Muscle of leg (tissue), 11 donors: Measurements from ENCODE around the gene LYRM1. TPM values are rescaled to one million over a fixed set of nuclear protein-coding genes. Genes with fewer than 3 reads are reported as not detected.
"Not testable (repeated sequence)": the region's sequence is repeated elsewhere in the genome, so short reads cannot be mapped to it uniquely, and the experiment has no call there.

Experiments
- DNase-seq: peaks from one replicate; pipeline ENCODE4 v3.0.0; 2013
- H3K27ac ChIP-seq: one replicate; pipeline ENCODE4 v1.5.1; 2013; ENCODE audit warnings: mild to moderate bottlenecking, low read length, control low read depth
- H3K27me3 ChIP-seq: one replicate; pipeline ENCODE4 v1.6.1; 2013; ENCODE audit warnings: low read length; ENCODE audit not compliant: control insufficient read depth, insufficient read depth
- H3K36me3 ChIP-seq: one replicate; pipeline ENCODE4 v1.6.1; 2013; ENCODE audit warnings: low read length; ENCODE audit not compliant: control insufficient read depth, insufficient read depth
- H3K4me1 ChIP-seq: one replicate; pipeline ENCODE4 v1.6.1; 2013; ENCODE audit warnings: low read length; ENCODE audit not compliant: control insufficient read depth, insufficient read depth
- H3K4me3 ChIP-seq: one replicate; pipeline ENCODE4 v1.5.1; 2013; ENCODE audit warnings: low read length, control low read depth
- H3K9me3 ChIP-seq: replicated peaks from 2 replicates; pipeline ENCODE4 v1.6.1; 2013; ENCODE audit warnings: low read depth, low read length; ENCODE audit not compliant: control insufficient read depth
- WGBS: methylation state at CpG from one replicate; pipeline ENCODE4 v1.1.5; 2013; ENCODE audit warnings: missing lambda C conversion rate; ENCODE audit not compliant: insufficient coverage; 5-methylcytosine and 5-hydroxymethylcytosine counted together
- polyA plus RNA-seq, 8 donors: library from polyadenylated mRNA; unstranded; fragments of 120-200 nt; gene quantifications; one replicate each; pipeline versions ENCODE4 v1.2.1 to v1.2.3, GENCODE V29; 2013; ENCODE audit warnings: inconsistent platforms in 1 of 8, low replicate concordance in 1 of 8; ENCODE audit not compliant: insufficient read length in 8 of 8, insufficient read depth in 1 of 8
- total RNA-seq: library from RNA; stranded (reverse); fragments of 120-200 nt; gene quantifications from one replicate; pipeline ENCODE4 v1.2.4, GENCODE V29; 2013

The LYRM1 gene
- total and polyA plus RNA-seq, 9 donors, result 17.1 to 22.8 (median 20.5) TPM

DNA sequence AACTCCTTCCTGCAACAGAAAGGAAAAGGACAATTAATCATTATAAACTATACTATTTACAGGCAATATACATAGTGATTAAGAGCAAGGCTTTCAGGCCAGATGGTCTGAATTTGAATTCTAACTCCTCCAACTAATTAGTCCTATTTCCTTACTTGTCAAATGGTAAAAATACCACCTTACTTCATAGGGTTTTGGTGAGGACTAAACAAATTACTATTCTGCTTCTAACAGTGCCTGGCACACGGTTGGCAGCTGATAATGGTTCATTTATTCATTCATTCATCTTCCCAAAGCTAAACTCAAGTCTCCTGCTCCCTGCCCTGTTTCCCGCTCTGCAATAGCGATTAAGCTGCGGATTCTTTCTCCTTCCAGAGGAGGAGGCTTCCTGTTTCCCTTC, 40.2 kb upstream of the LYRM1 start:
- no peak overlapping the region for H3K4me3 ChIP-seq
- peak; percentile 45 for DNase-seq
- H3K27ac ChIP-seq, result peak overlapping the region; percentile 65
- WGBS, result no CpG with 5 or more reads among the region's 4 CpGs
- H3K4me1 ChIP-seq, result peaks cover 11% of the 10 kb centered on the region
- peaks cover 31% of the 10 kb centered on the region for H3K36me3 ChIP-seq
- H3K9me3 ChIP-seq, result no peaks in the 10 kb centered on the region
- no peaks in the 10 kb centered on the region for H3K27me3 ChIP-seq

DNA sequence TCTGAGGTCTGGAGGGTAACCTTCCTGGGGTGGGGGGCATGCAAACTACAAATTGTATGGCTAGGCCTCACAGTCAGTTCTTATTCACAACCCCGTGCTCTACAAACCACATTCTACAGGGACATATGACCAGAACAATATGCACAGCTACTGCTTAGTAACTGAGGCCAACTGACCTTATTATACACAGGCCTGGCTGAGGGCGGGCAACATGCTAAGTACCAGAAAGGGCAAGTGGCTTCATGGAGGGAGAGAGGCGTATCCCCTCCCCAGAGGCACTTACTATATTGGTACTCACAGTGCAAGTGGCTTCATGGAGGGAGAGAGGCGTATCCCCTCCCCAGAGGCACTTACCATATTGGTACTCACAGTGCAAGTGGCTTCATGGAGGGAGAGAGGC, 39.6 kb upstream of the LYRM1 start:
- Histone ChIP-seq H3K4me1 (peaks cover 14% of the 10 kb centered on the region), H3K36me3 (peaks cover 28% of the 10 kb centered on the region), H3K27ac (peak overlapping the region; percentile 65)
- no CpG with 5 or more reads among the region's 4 CpGs for WGBS
- H3K27me3 ChIP-seq, H3K9me3 ChIP-seq, DNase-seq, H3K4me3 ChIP-seq: not testable (repeated sequence)

DNA sequence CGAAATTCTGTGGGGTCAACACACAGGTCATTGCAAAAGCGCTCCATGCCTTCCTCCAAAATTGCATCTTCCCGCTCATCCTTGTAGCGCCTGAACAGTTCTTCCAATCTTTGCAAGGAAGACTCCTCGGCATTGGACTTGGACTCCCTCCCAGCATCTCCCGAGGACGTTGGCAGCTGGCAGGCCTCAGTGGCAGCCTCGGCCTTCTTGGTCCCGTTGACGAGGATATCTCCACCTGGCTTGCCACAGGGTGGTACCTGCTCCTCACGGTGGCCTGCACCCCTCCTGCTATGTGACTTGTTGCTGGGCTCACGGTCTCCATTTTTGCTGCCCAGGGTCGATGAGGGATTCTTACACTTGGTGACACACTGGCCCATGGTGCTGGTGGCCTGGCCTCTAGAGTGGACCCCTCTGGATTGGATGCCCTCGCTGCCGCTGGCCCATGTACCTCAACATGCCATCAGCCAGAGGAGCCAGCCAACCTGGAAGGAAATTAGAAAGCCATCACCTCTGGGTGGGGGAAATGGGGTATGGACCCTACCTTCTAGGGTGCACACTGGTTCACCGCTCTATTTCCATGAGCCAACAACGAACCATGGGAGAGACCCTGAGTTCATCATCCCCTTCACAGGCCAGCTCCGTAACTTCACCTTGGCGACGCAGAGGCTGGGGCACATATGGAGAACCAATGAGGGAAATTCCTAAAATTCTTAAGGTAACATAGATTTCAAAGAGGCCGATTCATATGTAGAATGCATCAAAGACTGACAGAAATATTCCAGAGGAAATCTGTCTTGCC, 38.2 kb upstream of the LYRM1 start:
- H3K4me1 ChIP-seq, result peaks cover 26% of the 10 kb centered on the region
- H3K9me3 ChIP-seq, result no peaks in the 10 kb centered on the region
- H3K36me3 ChIP-seq, result peaks cover 21% of the 10 kb centered on the region
- no peaks in the 10 kb centered on the region for H3K27me3 ChIP-seq
- DNase-seq, result peak; percentile 66
- 92% methylated on average over 13 of the region's 21 CpGs for WGBS
- H3K4me3 ChIP-seq, result no peak overlapping the region
- peak overlapping the region; percentile 20 for H3K27ac ChIP-seq

DNA sequence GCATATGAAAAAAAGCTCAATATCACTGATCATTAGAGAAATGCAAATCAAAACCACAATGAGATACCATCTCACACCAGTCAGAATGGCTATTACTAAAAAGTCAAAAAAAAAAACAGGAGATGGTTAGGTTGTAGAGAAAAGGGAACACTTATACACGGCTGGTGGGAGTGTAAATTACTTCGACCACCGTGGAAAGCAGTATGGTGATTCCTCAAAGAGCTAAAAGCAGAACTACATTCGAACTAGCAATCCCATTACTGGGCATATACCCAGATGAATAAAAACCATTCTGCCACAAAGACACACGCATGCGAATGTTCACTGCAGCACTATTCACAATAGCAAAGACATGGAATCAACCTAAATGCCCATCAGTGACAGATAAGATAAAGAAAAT, 36.2 kb upstream of the LYRM1 start:
- not testable (repeated sequence) for H3K4me3 ChIP-seq, H3K27ac ChIP-seq, DNase-seq, H3K9me3 ChIP-seq, H3K27me3 ChIP-seq
- Histone ChIP-seq H3K36me3 (peaks cover 16% of the 10 kb centered on the region), H3K4me1 (peaks cover 36% of the 10 kb centered on the region)
- WGBS, result 100% methylated on average over 1 of the region's 6 CpGs

DNA sequence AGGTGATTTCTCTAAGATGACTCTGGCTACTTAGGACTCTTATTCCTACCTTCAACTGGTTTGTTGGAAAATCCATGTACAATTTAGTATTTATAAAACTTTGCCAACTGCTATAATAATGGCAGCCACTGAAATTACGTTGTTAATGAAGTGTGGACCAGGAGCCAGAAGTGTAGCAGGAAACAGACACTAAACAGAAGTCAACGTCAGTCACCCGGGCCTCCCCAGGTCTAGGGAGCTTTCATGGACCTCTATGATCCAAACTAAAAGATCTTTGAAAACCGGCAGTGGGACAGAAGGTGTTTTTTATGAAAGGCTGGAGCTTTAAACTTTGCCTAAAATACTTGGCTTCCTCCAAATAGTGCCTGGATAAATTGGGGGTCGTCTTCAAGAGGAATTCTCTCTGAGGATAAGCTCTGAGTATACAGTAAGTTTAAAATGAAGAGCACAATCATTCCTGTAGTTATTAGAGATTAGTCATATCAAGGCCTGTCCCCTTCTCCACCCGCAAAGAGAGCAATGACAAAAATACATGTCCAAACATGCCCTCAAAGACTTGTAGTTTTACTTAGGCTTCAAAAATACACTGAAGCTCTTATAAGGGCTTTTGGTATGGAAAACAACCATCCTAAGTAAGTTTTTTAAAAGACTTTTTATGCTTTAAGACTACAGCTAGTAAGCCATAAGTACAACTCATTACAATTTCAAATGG, 35.0 kb upstream of the LYRM1 start:
- no peak overlapping the region for H3K27ac ChIP-seq
- H3K4me3 ChIP-seq, result no peak overlapping the region
- DNase-seq, result no peak
- H3K4me1 ChIP-seq, result peaks cover 35% of the 10 kb centered on the region
- H3K36me3 ChIP-seq, result peaks cover 10% of the 10 kb centered on the region
- no peaks in the 10 kb centered on the region for H3K27me3 ChIP-seq
- no peaks in the 10 kb centered on the region for H3K9me3 ChIP-seq
- 79% methylated on average over 2 of the region's 6 CpGs for WGBS

DNA sequence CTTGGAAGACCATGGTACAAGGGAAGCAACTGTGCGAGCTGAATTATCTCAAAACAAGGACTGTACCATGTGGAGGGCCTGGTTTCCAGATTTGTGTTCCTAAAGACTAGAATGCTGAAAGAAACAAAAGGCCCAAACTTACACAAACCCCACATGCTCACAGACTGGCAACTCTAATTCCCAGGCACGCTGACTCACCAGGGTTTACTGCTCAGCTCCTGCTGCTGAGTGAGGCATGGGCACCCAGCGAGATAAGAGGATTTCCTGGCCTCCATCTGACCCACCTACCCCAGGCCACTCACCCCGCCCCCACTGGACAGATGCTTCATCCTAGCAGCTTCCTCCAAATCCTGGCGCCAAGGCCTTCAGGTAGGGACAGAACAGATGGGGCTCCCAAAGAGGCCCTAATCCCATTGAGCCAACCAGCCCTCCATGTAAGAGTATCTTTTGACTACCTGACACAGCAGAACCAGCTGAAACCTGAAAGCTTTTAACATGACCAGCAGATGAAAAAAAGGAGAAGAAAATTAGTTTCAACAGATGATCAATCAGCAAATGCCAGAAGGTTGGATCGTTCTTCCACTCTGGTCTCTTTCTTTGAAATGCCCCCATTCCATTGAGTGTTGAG, 34.3 kb upstream of the LYRM1 start:
- 77% methylated on average over 3 of the region's 6 CpGs for WGBS
- no peak overlapping the region for H3K4me3 ChIP-seq
- H3K27me3 ChIP-seq, result no peaks in the 10 kb centered on the region
- H3K4me1 ChIP-seq, result peaks cover 37% of the 10 kb centered on the region
- peaks cover 10% of the 10 kb centered on the region for H3K36me3 ChIP-seq
- H3K9me3 ChIP-seq, result no peaks in the 10 kb centered on the region
- no peak overlapping the region for H3K27ac ChIP-seq
- no peak for DNase-seq

DNA sequence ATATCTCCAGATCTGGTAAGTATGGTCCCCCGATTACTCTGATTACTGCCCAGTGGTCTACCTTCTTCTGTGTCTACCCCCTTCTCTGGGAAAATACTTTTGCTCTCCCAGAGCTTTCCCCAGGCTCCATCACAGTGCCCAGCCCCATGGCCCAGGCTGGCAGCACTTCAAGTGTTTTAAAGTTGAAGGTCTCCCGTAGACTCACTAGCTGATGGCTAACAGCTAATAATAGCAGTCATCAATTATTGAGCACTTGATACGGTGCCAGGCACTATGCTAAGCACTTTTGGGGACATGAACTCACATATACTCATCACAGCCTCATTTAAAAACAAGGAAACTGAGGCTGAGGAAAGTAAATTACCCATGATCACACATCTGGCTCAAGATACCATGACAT, 33.8 kb upstream of the LYRM1 start:
- WGBS, result 100% methylated on average over 2 of the region's 3 CpGs
- Histone ChIP-seq H3K36me3 (peaks cover 7% of the 10 kb centered on the region), H3K4me1 (peaks cover 36% of the 10 kb centered on the region), H3K9me3 (no peaks in the 10 kb centered on the region), H3K4me3 (no peak overlapping the region), H3K27ac (no peak overlapping the region), H3K27me3 (no peaks in the 10 kb centered on the region)
- DNase-seq, result no peak

DNA sequence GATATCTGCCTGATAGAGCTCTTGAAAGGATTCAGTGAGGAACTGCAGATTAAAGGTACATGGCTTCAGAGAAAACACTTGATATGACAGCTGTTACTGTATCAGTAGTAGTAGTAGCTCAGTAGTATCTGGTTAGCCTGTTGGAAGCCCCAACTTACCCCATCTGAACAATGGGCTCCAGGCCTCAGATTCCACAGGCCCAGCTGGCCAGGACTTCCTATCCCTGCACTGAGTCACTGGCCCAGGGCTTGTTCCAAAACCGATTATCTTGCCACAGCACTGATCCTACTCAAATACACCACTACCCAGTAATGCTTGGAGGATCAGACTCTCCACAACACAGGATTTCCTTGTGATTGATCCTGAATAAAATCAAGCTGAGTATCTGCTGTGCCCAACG, 33.0 kb upstream of the LYRM1 start:
- H3K4me3 ChIP-seq, result no peak overlapping the region
- H3K9me3 ChIP-seq, result no peaks in the 10 kb centered on the region
- H3K27ac ChIP-seq, result no peak overlapping the region
- H3K4me1 ChIP-seq, result peaks cover 32% of the 10 kb centered on the region
- no peak for DNase-seq
- no peaks in the 10 kb centered on the region for H3K36me3 ChIP-seq
- no peaks in the 10 kb centered on the region for H3K27me3 ChIP-seq
- WGBS, result 86% methylated on average over 2 of the region's 2 CpGs

DNA sequence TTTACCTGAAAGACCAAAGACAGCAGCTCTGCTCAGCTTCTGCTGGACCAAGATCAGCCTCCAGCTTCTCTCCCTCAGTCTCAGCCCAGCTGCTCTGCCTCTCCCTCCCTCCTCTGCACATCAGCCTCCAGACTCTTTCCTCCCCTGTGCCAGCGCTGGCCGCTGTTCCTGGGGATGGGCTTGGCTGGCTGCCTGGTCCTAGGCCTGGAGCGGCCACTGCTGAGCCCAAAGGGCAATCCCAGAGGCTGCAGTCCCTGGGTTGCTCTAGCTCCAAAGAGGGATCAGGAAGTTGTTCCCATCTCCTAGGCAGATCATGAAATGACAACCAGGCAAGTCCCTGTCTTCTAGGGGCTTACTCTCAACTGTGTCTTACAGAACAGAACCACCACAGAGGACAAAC, 31.7 kb upstream of the LYRM1 start:
- Histone ChIP-seq H3K27ac (no peak overlapping the region), H3K4me1 (peaks cover 32% of the 10 kb centered on the region), H3K4me3 (no peak overlapping the region), H3K9me3 (no peaks in the 10 kb centered on the region), H3K27me3 (no peaks in the 10 kb centered on the region), H3K36me3 (no peaks in the 10 kb centered on the region)
- DNase-seq, result peak; percentile 86
- 19% methylated on average over 3 of the region's 3 CpGs for WGBS

DNA sequence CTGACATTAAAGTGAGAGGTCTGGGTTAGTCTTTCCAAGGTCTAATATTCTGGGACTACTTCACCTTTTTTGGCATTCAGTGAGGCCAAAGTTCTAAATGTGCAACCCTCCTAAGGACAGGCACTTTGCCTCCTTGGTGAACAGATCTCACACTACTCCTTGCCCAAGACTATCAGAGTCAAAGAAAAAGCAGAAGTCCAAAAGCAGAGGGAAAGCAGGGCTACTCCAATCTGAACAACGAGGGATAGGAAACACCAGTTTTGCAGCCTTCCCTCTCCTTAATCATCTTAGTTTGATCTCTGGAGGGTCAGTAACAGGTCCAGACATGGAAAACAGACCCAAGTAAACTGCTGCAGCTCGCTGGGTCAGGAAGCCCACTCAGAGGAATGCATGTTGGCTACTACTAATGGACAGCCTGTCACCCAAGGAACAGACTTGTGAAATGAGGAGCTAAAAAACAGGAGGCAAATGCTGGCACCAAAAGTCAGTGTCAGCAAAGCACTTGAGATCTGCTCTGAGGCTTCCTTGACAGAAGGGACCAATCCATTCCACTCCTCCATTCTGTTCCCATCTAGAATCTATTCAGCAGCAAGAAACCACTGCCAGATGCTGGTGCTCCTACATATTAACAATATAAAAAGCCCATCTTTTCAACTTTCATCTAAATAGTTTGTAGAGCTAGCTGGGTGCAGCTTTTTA, 30.3 kb upstream of the LYRM1 start:
- H3K4me3 ChIP-seq, result no peak overlapping the region
- H3K27me3 ChIP-seq, result no peaks in the 10 kb centered on the region
- H3K36me3 ChIP-seq, result no peaks in the 10 kb centered on the region
- H3K9me3 ChIP-seq, result no peaks in the 10 kb centered on the region
- H3K27ac ChIP-seq, result no peak overlapping the region
- WGBS, result 25% methylated on average over 1 of the region's 2 CpGs
- DNase-seq, result no peak
- H3K4me1 ChIP-seq, result peaks cover 32% of the 10 kb centered on the region
